ENCODE measurements around the gene SAMD9.

Gene SAMD9

DNA sequence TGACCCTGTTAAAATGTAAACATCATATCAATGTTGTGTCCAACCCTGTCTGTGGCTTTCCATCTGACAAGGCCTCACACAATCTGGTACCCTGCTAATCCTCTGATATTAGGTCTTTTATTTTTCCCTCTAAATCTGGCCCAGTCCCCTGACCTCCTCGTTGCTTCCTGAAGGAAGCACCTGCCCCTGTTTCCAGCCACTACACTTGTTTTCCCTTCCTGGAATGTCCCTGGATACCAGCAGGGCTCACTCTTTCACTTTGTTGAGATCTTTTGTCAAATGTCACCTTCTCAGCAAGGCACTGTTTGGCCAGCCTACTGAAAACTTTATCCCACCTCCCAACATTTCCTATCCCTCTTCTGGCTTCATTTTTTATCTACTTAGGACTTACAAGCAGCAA is 28.3 kb upstream of the SAMD9 start:
- no peaks in the 10 kb centered on the region for H3K27me3 ChIP-seq (replicated peaks; ENCODE audit: insufficient read depth, low read length)
- H3K9me3 ChIP-seq (replicated peaks; ENCODE audit: insufficient read depth, low read length): no peaks in the 10 kb centered on the region
- no peaks in the 10 kb centered on the region for H4K20me1 ChIP-seq (ENCODE audit: insufficient read depth, low read length)
- peaks cover 19% of the 10 kb centered on the region; the same call in 1 of the 2 replicates for H3K36me3 ChIP-seq (replicated peaks; ENCODE audit: insufficient read depth, low read length)
- peaks cover 12% of the 10 kb centered on the region for H3K4me1 ChIP-seq (ENCODE audit: low read length)
- H3K9me2 ChIP-seq (replicated peaks; ENCODE audit: insufficient read depth, low read length): no peaks in the 10 kb centered on the region
- H3F3A ChIP-seq (ENCODE audit: insufficient read depth, low read length): peaks cover 14% of the 10 kb centered on the region
- peak overlapping the region; percentile 67; the same call in 1 of the 2 replicates for H3K27ac ChIP-seq (ENCODE audit: low read length)
- no peak overlapping the region for H2AFZ ChIP-seq (ENCODE audit: low read length)
- TF ChIP-seq, protein P1, sequence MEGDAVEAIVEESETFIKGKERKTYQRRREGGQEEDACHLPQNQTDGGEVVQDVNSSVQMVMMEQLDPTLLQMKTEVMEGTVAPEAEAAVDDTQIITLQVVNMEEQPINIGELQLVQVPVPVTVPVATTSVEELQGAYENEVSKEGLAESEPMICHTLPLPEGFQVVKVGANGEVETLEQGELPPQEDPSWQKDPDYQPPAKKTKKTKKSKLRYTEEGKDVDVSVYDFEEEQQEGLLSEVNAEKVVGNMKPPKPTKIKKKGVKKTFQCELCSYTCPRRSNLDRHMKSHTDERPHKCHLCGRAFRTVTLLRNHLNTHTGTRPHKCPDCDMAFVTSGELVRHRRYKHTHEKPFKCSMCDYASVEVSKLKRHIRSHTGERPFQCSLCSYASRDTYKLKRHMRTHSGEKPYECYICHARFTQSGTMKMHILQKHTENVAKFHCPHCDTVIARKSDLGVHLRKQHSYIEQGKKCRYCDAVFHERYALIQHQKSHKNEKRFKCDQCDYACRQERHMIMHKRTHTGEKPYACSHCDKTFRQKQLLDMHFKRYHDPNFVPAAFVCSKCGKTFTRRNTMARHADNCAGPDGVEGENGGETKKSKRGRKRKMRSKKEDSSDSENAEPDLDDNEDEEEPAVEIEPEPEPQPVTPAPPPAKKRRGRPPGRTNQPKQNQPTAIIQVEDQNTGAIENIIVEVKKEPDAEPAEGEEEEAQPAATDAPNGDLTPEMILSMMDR (IDR thresholded peaks at IDR 0.05; ENCODE audit: low read length): no peak
- TF ChIP-seq EZH2phosphoT487 (IDR thresholded peaks at IDR 0.05; ENCODE audit: low read length) (no peak), EZH2 (optimal IDR thresholded peaks at IDR 0.05; ENCODE audit: low read depth, low read length) (no peak)
- peak overlapping the region; percentile 73 for H3K4me3 ChIP-seq (ENCODE audit: low read length)
- DNase-seq: no peak
- peaks cover 35% of the 10 kb centered on the region for H3K79me2 ChIP-seq (ENCODE audit: low read length)
- peak overlapping the region; percentile 79 for H3K4me2 ChIP-seq (ENCODE audit: low read depth, low read length)
- peak overlapping the region; percentile 47; the same call in 1 of the 2 replicates for H3K9ac ChIP-seq (ENCODE audit: low read length)

DNA sequence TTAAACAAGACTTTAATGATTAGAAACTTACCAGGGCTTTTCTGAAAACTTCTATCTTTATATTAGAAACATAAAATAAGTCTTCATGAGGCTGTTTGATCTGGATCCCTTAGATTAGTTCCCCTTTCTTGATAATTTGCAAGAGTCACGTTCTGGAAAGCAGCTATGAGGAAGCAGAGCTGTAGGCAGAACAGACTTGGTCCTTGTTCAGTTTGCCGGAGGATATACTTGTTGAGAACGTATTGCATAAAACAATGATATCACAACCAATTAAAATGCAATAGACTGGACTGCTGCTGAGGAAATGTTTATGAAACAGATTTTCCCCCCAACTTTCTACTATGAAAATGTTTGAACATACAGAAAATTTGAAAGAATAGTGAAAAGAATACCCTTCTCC is 27.6 kb upstream of the SAMD9 start:
- peaks cover 23% of the 10 kb centered on the region; the same call in 1 of the 2 replicates for H3K36me3 ChIP-seq (replicated peaks; ENCODE audit: insufficient read depth, low read length)
- H3K9me3 ChIP-seq (replicated peaks; ENCODE audit: insufficient read depth, low read length): no peaks in the 10 kb centered on the region
- H2AFZ ChIP-seq (ENCODE audit: low read length): no peak overlapping the region
- H3K4me2 ChIP-seq (ENCODE audit: low read depth, low read length): no peak overlapping the region
- TF ChIP-seq EZH2phosphoT487 (IDR thresholded peaks at IDR 0.05; ENCODE audit: low read length): no peak
- TF ChIP-seq EZH2 (optimal IDR thresholded peaks at IDR 0.05; ENCODE audit: low read depth, low read length): no peak
- TF ChIP-seq, protein P1 (IDR thresholded peaks at IDR 0.05; ENCODE audit: low read length): no peak
- H3K27ac ChIP-seq (ENCODE audit: low read length): no peak overlapping the region
- no peak overlapping the region for H3K9ac ChIP-seq (ENCODE audit: low read length)
- H3K4me1 ChIP-seq (ENCODE audit: low read length): peaks cover 12% of the 10 kb centered on the region
- no peak for DNase-seq
- H3F3A ChIP-seq (ENCODE audit: insufficient read depth, low read length): peaks cover 14% of the 10 kb centered on the region
- H3K9me2 ChIP-seq (replicated peaks; ENCODE audit: insufficient read depth, low read length): no peaks in the 10 kb centered on the region
- H3K79me2 ChIP-seq (ENCODE audit: low read length): peaks cover 35% of the 10 kb centered on the region
- no peaks in the 10 kb centered on the region for H4K20me1 ChIP-seq (ENCODE audit: insufficient read depth, low read length)
- no peak overlapping the region for H3K4me3 ChIP-seq (ENCODE audit: low read length)
- no peaks in the 10 kb centered on the region for H3K27me3 ChIP-seq (replicated peaks; ENCODE audit: insufficient read depth, low read length)

DNA sequence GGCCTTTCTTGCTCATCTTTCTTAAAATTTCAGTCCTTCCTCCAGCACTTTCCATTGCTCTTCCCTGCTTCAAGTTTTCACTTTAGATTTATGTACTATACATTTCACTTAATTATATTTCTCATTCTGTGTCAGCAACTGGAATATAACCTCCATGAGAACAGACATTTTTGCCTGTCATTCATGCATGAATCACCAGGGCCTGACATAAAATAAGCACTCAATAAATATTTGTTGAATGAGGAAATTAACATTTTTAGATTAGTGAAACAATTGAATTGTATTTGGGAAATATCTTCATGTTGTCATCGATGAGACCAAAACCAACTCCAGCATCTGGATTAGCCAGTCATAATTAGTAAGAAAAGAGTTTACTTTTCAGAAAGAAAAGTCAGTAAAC is 24.3 kb upstream of the SAMD9 start:
- no peaks in the 10 kb centered on the region for H4K20me1 ChIP-seq (ENCODE audit: insufficient read depth, low read length)
- no peak for DNase-seq
- H3F3A ChIP-seq (ENCODE audit: insufficient read depth, low read length): peaks cover 3% of the 10 kb centered on the region; the same call in 1 of the 2 replicates
- H2AFZ ChIP-seq (ENCODE audit: low read length): no peak overlapping the region
- H3K79me2 ChIP-seq (ENCODE audit: low read length): peaks cover 25% of the 10 kb centered on the region
- no peak overlapping the region for H3K27ac ChIP-seq (ENCODE audit: low read length)
- no peaks in the 10 kb centered on the region for H3K9me3 ChIP-seq (replicated peaks; ENCODE audit: insufficient read depth, low read length)
- H3K4me1 ChIP-seq (ENCODE audit: low read length): peaks cover 7% of the 10 kb centered on the region
- H3K27me3 ChIP-seq (replicated peaks; ENCODE audit: insufficient read depth, low read length): no peaks in the 10 kb centered on the region
- H3K36me3 ChIP-seq (replicated peaks; ENCODE audit: insufficient read depth, low read length): peaks cover 31% of the 10 kb centered on the region; the same call in 1 of the 2 replicates
- no peak overlapping the region for H3K4me2 ChIP-seq (ENCODE audit: low read depth, low read length)
- TF ChIP-seq, protein P1 (IDR thresholded peaks at IDR 0.05; ENCODE audit: low read length): no peak
- TF ChIP-seq EZH2 (optimal IDR thresholded peaks at IDR 0.05; ENCODE audit: low read depth, low read length) (no peak), EZH2phosphoT487 (IDR thresholded peaks at IDR 0.05; ENCODE audit: low read length) (no peak)
- H3K9ac ChIP-seq (ENCODE audit: low read length): no peak overlapping the region
- no peak overlapping the region for H3K4me3 ChIP-seq (ENCODE audit: low read length)
- H3K9me2 ChIP-seq (replicated peaks; ENCODE audit: insufficient read depth, low read length): no peaks in the 10 kb centered on the region

Measured in MM.1S (cell line).